ENCODE results near the gene G6PC3.

GRCh38 chr17:44081681-44082080 lies 11.1 kb downstream of the G6PC3 start:
- TF ChIP-seq CTCF (IDR thresholded peaks at IDR 0.05): no peak
- TF ChIP-seq ZFX (IDR thresholded peaks at IDR 0.05; ENCODE audit: borderline replicate concordance): no peak
